Right renal cortex interstitium (tissue), 3 donors: ENCODE results near the gene ACSM3. TPM values are rescaled to one million over a fixed set of nuclear protein-coding genes. Genes with fewer than 3 reads are reported as not detected.
"Not testable (repeated sequence)": the region's sequence is repeated elsewhere in the genome, so short reads cannot be mapped to it uniquely, and the experiment has no call there.

Source experiments
- DNase-seq, 3 donors: peaks; one replicate each; pipeline ENCODE4 v3.0.0-alpha.2; 2013; ENCODE audit warnings: low read depth in 3 of 3, low spot score in 2 of 3
- polyA plus RNA-seq, 3 donors: library from polyadenylated mRNA; unstranded; fragments of 120-200 nt; gene quantifications; one replicate each; pipeline ENCODE4 v1.2.1, GENCODE V29; 2013; ENCODE audit not compliant: insufficient read length in 3 of 3

Gene ACSM3
- polyA plus RNA-seq, 3 donors: 115 to 128 (median 125) TPM

DNA sequence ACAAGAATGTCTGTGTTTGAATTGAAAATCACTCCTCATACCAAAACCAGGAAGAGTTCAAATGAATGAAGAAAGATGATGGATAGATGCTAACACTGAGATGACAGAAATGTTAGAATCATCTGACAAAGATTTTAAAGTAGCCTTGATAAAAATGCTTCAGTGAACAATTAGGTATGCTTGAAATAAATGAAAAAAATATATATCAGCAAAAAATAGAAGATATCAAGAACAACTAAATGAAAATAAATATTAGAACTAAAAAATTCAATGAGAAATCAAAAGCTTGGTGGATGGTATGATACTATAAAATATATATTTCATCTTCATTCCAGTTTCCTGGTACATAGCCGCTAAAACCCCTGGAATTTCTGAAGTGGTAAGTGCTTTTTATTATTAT, 8.6 kb upstream of the ACSM3 start:
- no peak for DNase-seq

DNA sequence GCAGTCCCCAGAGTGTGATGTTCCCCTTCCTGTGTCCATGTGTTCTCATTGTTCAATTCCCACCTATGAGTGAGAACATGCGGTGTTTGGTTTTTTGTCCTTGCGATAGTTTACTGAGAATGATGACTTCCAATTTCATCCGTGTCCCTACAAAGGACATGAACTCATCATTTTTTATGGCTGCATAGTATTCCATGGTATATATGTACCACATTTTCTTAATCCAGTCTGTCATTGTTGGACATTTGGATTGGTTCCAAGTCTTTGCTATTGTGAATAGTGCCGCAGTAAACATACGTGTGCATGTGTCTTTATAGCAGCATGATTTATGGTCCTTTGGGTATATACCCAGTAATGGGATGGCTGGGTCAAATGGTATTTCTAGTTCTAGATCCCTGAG, 8.0 kb upstream of the ACSM3 start:
- DNase-seq: not testable (repeated sequence)

- DNase-seq: no peak
These were observed 3.5 kb upstream of the ACSM3 start for GRCh38 chr16:20760346-20760745.

GRCh38 chr16:20761175-20761574, 2.6 kb upstream of the ACSM3 start:
- no peak for DNase-seq

DNA sequence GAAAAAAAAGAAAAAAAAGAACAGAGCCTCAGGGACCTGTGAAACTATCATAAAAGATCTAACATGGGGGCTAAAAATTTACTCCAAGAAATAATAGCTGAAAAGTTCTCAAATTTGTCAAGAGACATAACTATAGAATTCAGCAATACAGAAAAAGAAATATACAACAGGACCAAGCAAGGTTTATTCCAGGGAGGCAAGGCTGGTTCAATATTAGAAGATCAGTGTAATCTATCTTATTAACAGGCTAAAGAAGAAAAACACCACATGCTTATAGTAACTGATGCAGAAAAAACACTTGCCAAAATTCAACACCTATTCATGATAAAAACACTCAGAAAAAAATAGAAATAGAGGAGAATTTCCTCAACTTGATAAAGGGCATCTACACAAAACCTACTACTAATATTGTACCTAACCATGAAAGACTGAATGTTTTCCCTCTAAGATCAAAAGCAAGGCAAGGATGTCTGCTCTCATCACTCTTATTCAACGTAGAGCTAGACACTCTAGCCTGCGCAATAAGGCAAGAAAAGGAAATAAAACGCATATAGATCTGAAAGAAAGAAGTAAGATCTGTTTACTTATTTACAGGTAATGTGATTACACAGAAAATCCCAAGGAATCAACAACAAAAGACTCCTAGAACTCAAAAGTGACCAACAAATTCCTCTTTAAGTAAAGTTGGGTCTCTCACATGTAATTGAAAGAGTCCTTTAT, 1.2 kb upstream of the ACSM3 start:
- DNase-seq: no peak

DNA sequence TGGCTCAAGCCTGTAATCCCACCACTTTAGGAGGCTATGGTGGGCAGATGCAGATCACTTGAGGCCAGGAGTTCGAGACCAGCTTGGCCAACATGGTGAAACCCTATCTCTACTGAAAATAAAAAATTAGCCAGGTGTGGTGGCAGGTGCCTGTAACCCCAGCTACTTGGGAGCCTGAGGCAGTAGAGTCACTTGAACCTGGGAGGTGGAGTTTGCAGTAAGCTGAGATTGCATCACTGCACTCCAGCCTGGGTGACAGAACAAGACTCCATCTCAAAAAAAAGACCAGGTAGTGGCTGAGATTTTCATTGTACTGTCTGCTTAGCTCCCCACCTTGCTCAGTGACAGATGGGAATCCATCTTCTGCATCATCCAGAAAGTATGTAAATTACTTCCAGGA, 634 bp downstream of the ACSM3 start:
- DNase-seq: not testable (repeated sequence)

DNA sequence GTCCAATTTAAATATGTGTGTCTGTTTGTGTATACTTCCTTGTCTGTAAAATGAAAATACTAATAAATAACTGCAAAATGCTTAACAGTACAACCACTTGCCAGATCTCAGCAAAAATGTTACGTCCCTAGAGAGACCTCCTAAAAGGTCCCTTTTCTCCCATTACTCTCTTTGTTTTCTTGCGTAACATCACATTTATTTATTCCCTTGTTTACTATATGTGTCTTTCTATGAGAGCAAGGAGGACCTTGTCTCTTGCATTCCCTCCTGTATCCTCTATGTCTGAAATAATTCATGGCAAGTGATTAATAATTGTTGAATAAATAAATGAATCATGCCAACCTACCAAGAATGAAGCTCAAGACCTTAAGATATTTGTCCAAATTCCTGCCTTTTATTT, 1.9 kb downstream of the ACSM3 start:
- no peak for DNase-seq

DNA sequence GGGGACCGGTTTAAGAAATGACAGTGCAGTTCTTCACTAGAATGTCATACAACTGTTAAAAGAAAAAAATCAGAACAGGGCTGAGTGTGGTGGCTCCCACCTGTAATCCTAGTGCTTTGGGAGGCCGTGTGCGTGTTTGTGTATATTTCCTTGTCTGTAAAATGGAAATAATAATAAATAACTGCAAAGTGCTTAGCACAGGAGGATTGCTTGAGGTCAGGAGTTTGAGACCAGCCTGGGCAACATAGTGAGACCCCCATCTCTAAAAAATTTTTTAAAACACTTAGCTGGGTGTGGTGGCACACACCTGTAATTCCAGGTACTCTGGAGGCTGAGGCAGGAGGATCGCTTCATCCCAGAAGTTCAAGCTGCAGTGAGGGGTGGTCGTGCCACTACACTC, 2.5 kb downstream of the ACSM3 start:
- DNase-seq: no peak

GRCh38 chr16:20767577-20767976, 3.8 kb downstream of the ACSM3 start:
- no peak for DNase-seq

- DNase-seq: no peak
These were observed 4.3 kb downstream of the ACSM3 start for GRCh38 chr16:20768121-20768520.

GRCh38 chr16:20768818-20769217, 5.0 kb downstream of the ACSM3 start:
- DNase-seq: no peak

- DNase-seq: no peak
These were observed 9.9 kb downstream of the ACSM3 start for GRCh38 chr16:20773679-20774078.

GRCh38 chr16:20774703-20775362, 11.0 kb downstream of the ACSM3 start:
- DNase-seq: no peak

DNA sequence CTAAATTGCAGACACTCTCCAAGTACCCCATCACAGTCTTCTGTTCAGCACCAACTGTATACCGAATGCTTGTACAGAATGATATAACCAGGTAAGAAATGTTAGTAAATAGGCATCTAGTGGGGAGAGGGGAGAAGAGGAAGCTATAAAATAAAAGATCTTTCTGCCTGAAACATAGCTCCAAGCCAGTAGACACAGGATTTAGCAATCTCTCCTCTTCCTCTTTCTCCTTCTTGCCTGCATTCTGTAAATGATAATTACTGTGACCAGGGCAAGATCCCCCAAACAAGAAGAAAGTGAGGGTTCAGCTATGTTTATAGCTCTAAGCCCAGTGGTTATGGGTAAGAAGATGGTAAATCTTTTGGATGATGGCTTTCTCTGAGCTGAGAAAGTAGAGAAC, 17.9 kb downstream of the ACSM3 start:
- no peak for DNase-seq

- no peak for DNase-seq
These were observed 18.7 kb downstream of the ACSM3 start for GRCh38 chr16:20782470-20782869.

DNA sequence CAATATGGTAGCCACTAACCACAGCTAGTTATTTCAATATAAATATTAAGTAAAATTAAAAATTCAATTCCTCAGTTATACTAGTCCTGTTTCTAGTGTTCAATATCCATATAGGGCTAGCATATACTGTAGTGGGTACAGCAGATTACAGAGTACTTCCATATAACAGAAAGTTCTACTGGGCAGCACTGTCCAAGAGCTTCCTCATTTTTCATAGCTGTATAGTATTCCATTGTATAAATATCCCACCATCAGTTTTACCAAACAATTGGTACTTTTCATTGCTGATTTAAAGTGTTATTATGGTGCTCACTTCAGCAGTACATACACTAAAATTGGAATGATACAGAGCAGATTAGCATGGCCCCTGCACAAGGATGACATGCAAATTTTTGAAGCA, 20.4 kb downstream of the ACSM3 start:
- no peak for DNase-seq

DNA sequence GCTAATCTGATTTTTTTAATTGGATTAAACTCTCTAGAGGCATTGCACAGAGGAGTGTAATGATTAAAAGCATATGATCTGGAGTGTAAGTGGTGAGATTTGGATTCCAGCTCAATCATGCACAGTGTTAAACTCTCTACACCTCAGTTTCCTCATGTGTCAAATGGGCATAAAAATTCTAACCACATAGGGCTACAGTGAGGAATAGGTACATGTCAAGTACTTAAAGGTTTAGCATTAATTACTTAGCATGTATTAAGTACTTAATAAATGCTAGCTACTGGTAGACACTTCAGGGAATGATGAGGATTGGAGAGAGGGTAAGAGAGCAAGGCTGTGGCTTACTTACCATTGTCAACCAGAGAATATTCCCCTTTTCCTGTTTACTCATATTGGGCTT, 25.3 kb downstream of the ACSM3 start:
- DNase-seq: no peak

- DNase-seq: no peak
These were observed 28.3 kb downstream of the ACSM3 start for GRCh38 chr16:20791923-20792612.

- no peak for DNase-seq
These were observed 34.5 kb downstream of the ACSM3 start for GRCh38 chr16:20798364-20798763.

GRCh38 chr16:20799599-20799998, 35.8 kb downstream of the ACSM3 start:
- no peak for DNase-seq

DNA sequence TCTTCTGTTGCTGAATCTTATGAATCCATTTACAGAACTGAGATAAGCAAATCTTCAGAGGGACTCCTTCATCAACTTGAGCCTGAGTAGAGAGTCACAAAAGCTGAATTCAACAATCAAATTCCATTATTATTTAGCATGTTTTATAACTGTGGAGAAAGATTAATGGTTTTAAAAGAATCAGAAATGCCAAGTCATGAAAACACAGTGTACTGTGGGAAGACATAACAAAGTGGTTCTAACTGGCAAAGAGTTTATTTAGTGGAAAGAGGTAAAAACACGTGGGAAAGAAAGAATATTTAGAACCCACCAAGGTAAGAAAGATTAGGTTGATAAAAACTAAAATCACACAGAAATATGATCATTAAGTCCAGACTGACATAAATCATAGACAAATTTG, 37.5 kb downstream of the ACSM3 start:
- DNase-seq: no peak

- DNase-seq: no peak
These were observed 39.4 kb downstream of the ACSM3 start for GRCh38 chr16:20803192-20803560.
